DOHH2 (cell line): ENCODE results near the gene ADGRL3.
"Not testable (repeated sequence)": the region's sequence is repeated elsewhere in the genome, so short reads cannot be mapped to it uniquely, and the experiment has no call there.

Experiments
- EZH2phosphoT487 ChIP-seq: fragments of 200-600 bp; sonication (generic); IDR thresholded peaks from 2 replicates; pipeline ENCODE4 v1.6.1; 2017; ENCODE audit warnings: borderline replicate concordance, mild to moderate bottlenecking, antibody characterized with exemption, low read length, moderate library complexity, mixed read lengths
- TF ChIP-seq, protein P1 (sequence below): fragments of 200-600 bp; sonication (generic); IDR thresholded peaks from one replicate; pipeline ENCODE4 v1.5.1; 2014; ENCODE audit warnings: antibody characterized with exemption, mild to moderate bottlenecking, low read depth, low read length; ENCODE audit not compliant: poor library complexity, severe bottlenecking

DNA sequence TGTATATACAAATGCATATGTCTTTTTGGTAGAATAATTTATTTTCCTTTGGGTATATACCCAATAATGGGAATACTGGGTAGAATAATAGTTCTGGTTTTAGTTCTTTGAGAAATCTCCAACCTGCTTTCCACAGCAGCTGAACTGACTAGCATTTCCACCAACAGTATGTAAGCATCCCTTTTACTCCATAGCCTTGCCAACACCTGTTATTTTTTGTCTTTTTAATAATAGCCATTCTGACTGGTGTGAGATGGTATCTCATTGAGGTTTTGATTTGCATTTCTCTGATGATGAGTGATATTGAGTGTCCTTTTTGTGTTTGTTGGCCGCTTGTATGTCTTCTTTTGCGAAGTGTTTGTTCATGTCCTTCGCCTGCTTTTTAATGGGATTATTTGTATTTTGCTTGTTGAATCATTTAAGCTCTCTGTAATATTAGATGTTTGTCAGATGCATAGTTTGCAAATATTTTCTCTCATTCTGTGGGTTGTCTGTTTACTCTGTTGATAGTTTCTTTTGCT is 309.7 kb downstream of the ADGRL3 start:
- TF ChIP-seq, protein P1, sequence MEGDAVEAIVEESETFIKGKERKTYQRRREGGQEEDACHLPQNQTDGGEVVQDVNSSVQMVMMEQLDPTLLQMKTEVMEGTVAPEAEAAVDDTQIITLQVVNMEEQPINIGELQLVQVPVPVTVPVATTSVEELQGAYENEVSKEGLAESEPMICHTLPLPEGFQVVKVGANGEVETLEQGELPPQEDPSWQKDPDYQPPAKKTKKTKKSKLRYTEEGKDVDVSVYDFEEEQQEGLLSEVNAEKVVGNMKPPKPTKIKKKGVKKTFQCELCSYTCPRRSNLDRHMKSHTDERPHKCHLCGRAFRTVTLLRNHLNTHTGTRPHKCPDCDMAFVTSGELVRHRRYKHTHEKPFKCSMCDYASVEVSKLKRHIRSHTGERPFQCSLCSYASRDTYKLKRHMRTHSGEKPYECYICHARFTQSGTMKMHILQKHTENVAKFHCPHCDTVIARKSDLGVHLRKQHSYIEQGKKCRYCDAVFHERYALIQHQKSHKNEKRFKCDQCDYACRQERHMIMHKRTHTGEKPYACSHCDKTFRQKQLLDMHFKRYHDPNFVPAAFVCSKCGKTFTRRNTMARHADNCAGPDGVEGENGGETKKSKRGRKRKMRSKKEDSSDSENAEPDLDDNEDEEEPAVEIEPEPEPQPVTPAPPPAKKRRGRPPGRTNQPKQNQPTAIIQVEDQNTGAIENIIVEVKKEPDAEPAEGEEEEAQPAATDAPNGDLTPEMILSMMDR = not testable (repeated sequence)
- TF ChIP-seq EZH2phosphoT487 = not testable (repeated sequence)
